Stimulated activated CD8-positive, alpha-beta memory T cell treated with anti-CD3 and anti-CD28 coated beads, Interleukin-12 subunit alpha, Interleukin-12 subunit beta, amount 100 ng/mL, for 1 hour (primary cell): ENCODE data around the gene SERPINB1.

Source experiments
- DNase-seq: peaks from one replicate; pipeline ENCODE4 v3.0.0-alpha.2; 2020; ENCODE audit warnings: low read depth

Gene SERPINB1

DNA sequence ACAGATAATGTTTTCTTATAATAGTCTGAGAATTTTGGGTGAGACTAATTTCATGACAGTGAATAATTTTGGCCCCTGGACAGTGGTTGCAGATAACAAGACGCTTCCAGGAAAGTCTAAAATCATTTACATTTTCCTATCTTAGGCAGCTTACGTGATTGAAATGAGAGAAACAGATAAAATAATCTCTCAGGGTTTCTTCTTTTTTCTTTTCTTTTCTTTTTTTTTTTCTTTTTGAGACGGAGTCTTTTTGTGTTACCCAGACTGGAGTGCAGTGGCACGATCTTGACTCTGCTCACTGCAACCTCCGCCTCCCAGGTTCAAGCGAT is 4.2 kb upstream of the SERPINB1 start:
- no peak for DNase-seq

DNA sequence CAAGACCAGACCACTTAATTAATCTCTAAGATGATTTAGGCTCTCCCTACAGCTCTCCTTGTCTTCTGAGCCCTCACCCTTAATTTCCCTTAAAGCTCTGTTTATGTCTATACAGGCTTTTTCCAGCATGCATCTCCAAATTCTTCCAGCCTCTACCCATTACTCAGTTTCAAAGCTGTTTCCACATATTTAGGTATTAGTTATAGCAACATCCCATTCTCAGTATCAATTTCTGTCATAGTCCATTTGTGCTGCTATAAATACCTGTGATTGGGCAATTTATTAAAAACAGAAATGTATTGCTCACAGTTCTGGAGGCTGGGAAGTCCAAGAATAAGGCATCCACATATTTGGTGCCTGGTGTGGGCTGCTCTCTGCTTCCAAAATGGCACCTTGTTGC is 2.3 kb upstream of the SERPINB1 start:
- no peak for DNase-seq

DNA sequence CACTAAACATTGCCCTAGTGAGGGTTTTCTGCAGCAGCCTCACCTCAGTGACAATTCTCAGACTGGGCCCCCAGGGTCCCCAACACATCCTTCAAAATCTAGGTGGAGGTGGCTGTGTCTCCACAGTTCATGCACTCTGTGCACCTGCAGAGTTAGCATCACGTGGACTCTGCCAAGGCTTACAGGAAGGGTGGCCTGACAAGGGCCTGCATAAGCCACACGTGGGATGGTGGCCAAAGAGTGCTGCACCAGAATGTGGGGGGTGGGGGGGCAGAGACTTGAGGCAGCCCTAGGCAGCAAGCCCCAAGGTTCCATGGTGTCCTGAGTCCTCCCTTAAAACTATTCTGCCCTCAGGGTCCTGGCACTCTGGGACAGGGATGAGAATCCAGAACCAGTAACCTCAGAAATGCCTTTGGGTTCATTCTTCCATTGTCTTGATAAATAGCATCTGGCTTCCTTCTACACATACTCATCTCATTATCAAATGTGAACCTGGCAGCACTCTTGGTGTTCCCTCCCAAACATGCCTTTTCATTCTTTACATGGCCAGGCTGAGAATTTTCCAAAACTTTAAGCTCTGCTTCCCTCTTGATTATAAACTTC is 1.6 kb upstream of the SERPINB1 start:
- DNase-seq = no peak

DNA sequence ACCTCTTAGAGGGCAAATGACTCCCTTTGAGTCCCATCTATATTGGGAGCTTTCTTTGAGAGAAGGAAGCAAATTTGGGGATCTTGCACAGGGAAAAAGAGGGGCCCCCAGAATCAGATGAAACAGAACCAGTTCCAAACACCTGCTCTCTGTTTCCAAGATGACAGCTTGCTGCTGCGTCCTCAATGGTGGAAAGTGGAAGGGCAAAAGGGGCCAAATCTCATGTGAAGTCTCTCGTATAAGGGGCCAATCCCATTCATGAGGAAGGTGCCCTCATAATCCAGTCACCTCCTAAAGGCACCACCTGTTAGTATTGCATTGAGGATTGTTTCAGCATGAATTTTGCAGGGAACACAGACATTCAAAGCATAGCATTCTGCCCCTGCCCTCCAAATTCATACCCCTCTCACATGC is 483 bp upstream of the SERPINB1 start:
- DNase-seq = no peak

DNA sequence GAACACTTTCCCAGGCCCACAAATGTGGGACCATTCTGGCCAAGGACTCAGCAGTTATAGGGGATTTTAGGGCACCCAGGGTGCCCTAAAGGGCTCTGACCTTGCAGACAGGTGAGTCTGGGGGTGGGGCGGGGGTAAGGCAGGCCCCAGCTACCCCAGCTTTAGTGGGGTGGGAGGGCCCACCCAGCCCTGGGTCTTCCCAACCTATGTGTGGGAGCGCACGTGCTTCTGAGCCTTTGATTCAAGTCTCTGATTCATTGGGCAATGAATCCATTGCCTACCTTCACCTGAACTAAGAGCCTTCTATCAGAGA is 958 bp downstream of the SERPINB1 start:
- no peak for DNase-seq

DNA sequence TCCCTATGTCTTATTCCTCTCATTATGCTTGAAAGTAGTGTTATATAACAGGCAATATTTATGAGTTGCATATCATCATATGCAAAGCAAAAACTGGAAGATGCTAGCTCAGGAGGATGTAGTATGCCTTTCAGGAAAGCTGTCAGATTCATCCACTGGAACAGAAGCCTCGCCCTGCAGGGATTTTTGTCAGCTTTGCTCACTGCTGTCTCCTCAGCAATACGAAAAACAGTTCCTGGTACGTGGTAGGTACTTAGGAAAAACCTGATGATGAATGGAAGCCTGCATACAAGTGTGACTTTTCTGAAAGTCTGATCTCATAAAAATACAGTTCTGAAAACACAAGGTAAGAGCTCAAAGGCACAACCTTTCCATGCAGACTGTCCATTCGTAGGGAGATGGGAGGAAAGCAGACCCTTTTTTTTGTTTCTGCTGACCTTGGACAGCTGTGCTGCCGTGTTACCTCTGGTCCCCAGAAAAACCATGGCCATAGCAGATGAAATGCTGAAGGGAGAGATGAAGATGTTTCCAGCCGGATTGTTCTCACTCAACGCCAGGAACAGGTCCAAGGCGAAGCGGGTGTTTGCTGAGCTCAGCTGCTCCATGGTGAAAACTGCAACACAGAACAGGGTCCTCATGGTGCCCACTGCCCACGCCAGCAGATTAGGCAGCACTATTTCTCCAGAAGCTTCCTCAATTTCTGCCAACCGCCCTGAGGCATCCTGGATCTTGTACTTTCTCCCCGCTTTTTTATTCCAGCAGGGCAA is 1.5 kb downstream of the SERPINB1 start:
- no peak for DNase-seq

DNA sequence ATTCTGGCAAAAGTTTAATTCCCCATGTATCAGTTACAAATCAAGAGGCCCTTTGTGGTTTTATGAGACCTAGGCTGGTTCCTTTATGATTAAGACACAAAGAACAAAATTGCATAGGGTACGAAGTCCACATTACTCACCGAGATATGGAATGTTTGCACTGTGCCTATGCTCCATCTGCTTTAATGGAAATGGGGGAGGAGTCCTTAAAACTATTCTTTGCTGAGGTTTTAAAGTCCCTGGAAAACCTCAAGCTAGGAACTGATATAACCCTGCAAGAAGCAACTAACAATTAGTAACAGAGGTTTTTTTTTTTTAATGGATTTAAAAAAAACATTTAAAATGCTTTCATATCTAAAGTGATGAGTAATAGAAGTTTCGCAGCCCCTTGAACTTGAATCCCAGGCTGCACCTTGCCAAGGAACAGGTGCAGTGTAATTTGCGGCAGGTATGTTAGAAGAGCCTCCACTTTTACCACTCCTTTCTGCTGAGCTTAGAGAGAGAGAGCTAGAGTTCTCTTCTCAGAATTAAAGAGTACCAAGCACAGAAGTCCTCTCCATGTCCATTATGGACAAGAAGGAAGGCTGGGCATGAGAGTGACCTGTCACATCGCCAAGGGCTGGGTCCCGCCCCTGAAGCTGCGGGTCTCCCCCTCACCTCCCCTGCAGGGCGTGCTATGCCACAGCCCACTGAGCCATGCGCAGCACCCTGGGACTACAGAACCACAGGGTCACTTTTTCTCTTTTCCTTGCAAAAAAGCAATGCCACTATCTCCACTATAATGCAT is 2.3 kb downstream of the SERPINB1 start:
- DNase-seq = no peak

DNA sequence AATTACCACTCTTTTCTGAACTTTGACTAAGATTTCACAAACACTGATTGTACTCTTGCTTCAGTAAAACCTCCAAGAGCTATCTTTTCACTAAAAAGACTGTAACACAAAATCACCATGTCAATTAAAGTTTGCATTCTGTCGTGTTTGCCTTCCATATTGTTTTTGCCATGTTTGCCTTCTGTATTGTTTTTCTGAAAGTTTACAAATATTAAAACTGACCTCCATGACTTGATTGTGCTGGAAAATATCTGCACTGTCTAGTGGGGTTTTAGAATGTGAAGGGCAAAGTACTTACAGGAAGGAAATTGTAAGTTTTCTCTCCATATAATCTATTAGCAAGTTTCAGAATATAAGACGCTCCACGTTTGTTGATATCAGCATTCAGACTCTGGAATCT is 3.4 kb downstream of the SERPINB1 start:
- DNase-seq = no peak

DNA sequence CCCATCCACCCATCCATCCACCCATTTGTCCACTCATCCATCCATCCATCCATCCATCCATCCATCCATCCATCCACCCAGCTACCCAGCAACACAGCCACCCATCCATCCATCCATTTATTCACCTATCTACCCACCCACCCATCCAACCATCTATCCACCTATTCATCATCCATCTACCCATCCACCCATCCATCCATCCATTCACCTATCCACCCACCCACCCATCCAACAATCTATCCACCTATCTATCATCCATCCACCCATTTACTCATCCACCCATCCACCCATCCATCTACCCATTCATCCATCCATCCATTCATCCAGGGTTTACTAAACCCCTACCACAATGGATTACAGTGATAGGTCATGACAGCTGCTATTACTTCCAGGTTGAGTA is 7.4 kb downstream of the SERPINB1 start:
- no peak for DNase-seq

DNA sequence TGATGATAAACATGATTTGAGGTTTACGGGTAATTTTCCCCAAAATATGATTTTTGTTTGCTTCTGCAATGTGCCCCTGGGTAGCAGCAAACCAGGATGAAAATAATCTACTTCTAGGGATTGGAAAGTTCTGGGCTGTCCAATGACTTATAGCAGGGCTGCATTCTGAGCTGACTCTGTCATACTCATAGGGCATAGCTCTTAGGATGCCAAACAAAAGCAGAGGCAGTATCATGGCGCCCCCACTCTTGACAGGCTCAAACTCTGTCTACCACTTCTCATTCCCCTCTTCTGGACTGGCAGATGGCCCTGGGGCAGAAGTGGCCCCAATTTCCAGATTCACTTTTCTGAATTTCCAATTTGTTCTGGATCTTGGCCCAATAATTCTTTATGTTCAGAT is 10.3 kb downstream of the SERPINB1 start:
- no peak for DNase-seq

DNA sequence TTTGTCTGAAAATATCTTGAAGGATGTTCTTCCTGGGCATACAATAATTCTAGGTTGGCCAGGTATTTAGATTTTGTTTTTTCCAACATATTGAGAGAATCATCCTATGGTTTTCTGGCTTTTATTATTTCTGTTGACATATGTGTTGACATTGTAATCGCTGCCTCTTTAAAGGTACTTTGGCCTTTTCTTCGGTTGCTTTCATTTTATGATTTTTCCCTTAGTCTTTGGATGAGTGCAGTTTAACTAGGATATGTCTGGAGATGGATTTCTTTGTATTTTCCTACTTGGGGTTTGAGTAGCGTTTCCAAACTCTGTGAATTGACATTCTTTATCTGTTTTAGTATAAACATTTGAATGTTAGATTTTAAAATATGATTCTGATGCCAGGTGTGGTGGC is 11.5 kb downstream of the SERPINB1 start:
- no peak for DNase-seq

DNA sequence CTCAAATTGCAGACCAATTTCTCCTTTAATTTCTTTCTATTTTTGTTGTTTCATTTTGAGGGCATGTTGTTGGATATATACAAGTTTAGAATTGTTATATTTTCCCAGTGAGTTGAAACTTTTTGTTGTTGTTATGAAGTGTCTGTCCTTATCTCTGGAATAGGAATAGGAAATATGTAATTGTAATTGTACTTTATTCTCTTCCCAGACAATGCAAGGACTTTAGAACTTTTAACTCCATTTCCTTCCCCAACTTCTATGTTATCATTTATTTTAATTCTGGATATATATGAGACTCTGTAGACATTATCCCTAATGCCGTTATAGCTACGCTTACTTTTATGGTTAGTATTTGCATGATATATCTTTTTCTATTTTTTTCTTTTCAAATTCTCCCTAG is 12.4 kb downstream of the SERPINB1 start:
- DNase-seq = no peak

DNA sequence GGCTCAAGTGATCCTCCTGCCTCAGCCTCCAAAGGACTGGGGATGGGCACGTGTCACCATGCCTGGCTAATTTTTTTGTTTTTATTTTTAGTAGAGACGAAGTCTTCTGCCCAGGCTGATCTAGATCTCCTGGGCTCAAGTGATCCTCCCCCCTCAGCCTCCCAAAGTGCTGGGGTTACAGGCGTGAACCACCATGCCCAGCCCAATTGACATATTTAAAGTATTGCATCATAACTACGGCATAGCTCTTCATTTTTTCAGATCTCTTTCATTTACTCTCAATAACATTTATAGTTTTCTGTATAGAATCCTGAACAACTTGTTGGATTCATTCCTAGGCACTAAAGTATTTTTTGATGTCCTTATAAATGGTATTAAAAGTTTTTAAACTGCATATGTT is 13.0 kb downstream of the SERPINB1 start:
- DNase-seq = no peak

DNA sequence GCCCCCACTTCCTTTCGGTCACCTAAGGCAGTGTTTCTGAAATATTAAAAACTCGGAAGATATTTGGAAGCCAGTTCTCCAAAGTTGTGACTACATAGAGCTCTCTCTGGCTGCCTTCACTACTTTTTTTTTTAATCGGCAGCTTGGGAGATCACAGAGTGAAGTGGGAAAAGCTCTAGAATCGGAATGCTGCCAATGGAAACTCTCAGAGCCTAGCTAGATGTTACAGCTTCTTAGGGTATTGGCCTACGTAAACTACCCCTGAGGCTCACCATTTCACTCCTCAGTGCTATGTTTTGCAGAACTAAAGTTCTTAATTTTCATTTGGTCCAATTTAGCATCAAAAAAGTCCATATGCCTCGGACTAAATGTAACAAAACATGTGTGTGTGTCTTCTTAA is 14.5 kb downstream of the SERPINB1 start:
- no peak for DNase-seq

DNA sequence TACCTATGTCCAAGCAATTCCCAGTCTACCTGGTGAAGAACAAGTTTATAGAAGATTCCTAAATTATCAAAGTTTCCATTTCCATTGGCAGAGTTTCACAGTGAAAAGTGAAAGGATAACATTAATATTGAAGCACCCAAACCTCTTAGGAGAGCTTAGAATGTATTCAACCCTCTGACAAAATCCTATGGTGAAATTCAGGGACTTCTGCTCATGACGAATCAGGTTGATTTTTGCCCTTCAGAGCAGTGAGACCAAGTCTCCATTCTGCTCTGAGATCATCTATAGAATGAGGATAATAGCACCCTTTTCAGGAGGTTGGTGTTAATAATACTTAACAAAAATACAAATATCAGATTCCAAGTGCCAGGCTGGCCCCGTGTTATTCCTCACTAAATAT is 15.5 kb downstream of the SERPINB1 start:
- no peak for DNase-seq

DNA sequence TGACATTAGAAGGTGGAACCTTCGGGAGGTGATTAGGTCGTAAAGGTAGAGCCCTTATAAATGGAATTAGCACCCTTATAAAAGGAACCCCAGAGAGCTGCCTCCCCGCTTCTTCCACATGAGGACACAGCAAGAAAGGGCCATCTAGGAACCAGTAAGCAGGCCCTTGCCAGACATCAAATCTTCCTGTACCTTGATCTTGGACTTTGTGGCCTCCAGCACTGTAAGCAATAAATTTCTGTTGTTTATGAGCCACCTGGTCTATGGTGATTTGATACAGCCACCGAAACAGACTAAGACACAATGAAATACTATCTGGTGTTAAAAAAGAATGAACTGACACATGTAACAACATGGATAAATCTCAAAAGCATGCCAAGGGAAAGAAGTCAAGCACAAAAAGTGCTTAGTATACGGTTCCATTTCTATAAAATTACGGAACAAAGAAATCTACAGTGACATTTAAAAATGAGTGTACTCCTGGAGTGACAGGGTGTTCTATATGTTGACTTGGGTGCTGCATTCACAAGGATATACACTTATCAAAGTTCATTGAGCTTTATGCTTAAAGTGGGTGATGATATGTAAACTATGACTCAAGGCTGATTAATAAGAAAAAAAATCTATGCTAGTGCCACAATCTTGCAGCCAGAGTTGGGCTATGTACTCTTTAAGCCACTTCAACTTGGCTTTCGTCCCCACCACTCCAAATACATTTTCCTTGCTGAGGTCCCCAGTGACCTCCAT is 18.4 kb downstream of the SERPINB1 start:
- no peak for DNase-seq

DNA sequence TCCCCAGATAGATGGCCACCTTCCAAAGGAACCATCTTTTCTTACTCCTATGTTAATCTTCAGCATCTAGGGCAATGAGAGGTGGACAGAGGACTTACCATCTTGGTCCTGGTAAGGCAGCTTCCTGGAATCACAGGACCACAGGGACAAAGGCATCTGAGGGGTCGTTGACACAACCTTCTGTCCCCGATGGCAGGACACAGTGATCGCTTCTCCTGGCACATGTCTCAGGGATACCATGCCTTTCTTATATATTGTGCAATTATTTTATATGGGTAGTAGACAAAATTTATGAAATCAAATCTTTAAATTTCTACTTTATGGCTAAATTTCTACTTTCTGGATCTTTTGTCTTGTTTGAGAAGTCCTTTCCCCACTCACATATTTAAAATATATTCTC is 20.1 kb downstream of the SERPINB1 start:
- no peak for DNase-seq

DNA sequence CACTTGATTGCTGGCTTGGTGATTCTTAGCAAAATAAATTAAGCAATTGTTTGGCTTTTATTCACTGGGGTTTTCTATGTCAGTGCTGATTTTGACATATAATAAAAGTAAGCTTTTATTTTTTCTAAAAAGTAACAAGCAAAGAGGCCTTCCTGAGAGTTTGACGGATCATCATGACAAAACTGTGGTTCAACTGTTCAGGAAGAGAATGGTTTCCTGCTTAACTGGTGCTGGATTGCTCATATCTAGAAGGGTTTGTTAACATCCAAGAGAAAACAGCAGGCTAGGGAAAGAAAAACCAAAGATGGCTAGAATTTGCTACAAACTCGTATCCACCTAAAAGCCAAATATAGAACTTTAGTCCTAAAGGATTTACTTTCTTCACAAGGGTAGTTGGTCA is 21.2 kb downstream of the SERPINB1 start:
- DNase-seq = no peak

DNA sequence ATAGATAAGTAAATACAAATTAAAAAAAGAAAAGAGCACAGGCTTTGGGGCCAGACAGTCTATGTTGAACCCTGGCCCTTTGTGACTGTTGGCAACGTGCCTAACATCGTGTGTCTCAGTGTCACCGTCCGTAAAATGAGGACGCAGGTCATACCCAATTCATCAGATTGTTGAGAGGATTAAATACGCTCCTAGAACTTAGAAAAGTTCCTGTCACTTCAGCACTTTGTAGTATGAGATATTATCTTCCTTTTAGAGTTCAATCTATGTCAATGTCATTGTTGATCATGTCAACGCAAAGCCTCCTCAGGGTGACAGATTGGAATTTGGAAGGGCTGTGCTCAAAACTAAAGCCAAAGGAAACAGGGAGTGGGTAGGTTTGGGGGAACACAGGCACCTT is 21.7 kb downstream of the SERPINB1 start:
- no peak for DNase-seq

DNA sequence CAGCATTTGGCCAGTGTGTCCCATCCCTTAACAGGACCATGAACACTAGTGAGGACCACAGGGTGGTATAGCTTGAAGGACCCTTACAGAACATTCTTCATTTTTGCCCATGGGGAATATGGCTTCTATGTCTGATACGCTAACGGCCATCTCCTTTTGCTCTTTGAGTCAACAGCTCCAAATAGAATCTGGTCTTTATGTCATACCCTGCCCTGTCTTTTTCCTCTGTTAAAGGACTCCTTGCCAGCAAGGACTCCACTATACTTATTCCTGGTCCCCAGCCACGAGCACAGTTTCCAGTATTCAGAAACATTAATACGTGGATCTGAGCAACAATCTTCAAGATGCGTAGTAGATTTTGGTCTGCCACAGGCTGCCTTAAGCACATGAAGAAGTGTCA is 22.5 kb downstream of the SERPINB1 start:
- DNase-seq = no peak

DNA sequence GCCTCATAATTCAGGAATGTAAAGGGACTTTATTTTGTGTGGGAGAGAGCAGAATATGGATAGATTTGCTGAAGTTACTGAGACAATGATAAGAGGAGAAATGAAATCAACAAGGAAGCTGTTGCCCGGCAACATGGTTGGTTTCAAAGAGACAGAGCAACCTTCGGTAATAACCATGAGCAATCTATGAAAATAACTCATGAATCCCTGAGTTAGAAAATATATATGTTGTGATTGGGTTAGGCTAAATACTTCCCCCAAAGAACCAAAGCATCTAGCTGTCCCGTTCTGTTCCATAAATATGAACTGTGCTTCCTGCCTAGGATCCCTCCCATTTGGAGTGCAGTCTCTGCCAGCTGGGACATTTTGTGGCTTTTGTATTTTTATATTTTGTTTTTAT is 23.1 kb downstream of the SERPINB1 start:
- DNase-seq = no peak

DNA sequence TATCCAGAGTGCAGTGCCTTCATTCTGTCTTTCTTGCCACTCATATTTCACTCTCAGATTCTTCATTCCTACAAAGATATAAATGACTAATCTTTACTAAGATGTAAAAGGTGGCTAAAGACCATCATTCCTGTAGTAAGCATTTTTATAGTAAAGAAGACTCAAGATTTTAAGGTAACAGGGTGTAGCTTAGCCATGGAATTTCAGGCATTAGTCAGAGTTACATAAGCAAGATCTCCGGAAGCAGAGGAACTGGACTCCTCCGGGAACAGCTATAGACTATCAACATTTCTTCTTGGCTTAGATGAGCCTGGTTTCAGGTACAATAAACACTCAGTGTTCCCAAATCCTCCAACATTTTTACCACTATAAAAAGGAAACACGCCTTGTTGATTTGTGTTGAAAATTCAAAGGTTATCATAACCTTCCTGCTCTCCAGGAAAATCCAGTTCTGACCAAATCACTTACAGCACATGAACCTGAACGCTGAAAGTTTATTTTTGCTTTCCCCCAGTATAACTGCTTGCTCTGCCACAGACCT is 23.7 kb downstream of the SERPINB1 start:
- no peak for DNase-seq

DNA sequence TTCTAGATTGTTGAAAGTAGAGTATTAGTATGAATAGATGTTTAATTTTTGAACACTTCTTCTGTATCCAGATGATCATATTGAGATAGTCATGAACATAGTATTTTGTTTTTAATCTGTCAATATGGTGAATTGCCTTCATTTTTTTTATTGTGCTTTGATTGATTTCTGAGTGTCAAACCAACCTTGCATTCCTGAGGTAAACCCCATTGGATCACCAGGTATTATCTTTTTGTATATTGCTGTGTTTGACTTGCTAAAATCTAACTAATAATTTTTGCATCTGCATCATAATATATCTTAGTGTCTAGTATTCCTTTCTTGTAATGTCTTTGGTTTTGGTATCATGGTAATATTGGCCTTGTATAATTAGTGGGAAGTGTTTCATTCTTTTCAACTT is 25.5 kb downstream of the SERPINB1 start:
- no peak for DNase-seq
